Stimulated activated CD4-positive, alpha-beta T cell treated with anti-CD3 and anti-CD28 coated beads, TNF-alpha, amount 100 ng/mL, for 1 hour (primary cell): Measurements from ENCODE around the gene SDK2.

Source experiments
- DNase-seq, 3 donors: peaks; one replicate each; pipeline ENCODE4 v3.0.0-alpha.2; 2020; ENCODE audit warnings: low read depth in 3 of 3, low spot score in 1 of 3

Gene SDK2

GRCh38 chr17:73371285-73371684 is 273.0 kb downstream of the SDK2 start:
- no peak for DNase-seq

- DNase-seq: peak; percentile 38 to 78 (median 66)
Measured at GRCh38 chr17:73369817-73370490, 274.3 kb downstream of the SDK2 start.

- no peak for DNase-seq
Measured at GRCh38 chr17:73369111-73369521, 275.1 kb downstream of the SDK2 start.

- no peak for DNase-seq
Measured at GRCh38 chr17:73368085-73368631, 276.1 kb downstream of the SDK2 start.

GRCh38 chr17:73365906-73366623 is 278.2 kb downstream of the SDK2 start:
- no peak for DNase-seq

- no peak for DNase-seq
Measured at GRCh38 chr17:73365301-73365874, 278.9 kb downstream of the SDK2 start.

- no peak for DNase-seq
Measured at GRCh38 chr17:73364155-73364522, 280.1 kb downstream of the SDK2 start.

GRCh38 chr17:73363442-73364154 is 280.6 kb downstream of the SDK2 start:
- no peak for DNase-seq

- DNase-seq: no peak
Measured at GRCh38 chr17:73362697-73363096, 281.5 kb downstream of the SDK2 start.

- no peak for DNase-seq
Measured at GRCh38 chr17:73360961-73361761, 283.1 kb downstream of the SDK2 start.

GRCh38 chr17:73359987-73360410 is 284.2 kb downstream of the SDK2 start:
- DNase-seq: no peak

- DNase-seq: no peak
Measured at GRCh38 chr17:73359352-73359751, 284.9 kb downstream of the SDK2 start.

GRCh38 chr17:73358668-73359067 is 285.6 kb downstream of the SDK2 start:
- no peak for DNase-seq

GRCh38 chr17:73357981-73358380 is 286.3 kb downstream of the SDK2 start:
- no peak for DNase-seq

GRCh38 chr17:73357318-73357717 is 286.9 kb downstream of the SDK2 start:
- DNase-seq: no peak

GRCh38 chr17:73356561-73357170 is 287.6 kb downstream of the SDK2 start:
- no peak for DNase-seq

GRCh38 chr17:73354423-73355284 is 289.6 kb downstream of the SDK2 start:
- DNase-seq: no peak

- DNase-seq: no peak
Measured at GRCh38 chr17:73352261-73352660, 292.0 kb downstream of the SDK2 start.

GRCh38 chr17:73351764-73352163 is 292.5 kb downstream of the SDK2 start:
- DNase-seq: no peak
